ENCODE data around the gene ZBTB17. TPM values are rescaled to one million over a fixed set of nuclear protein-coding genes. Genes with fewer than 3 reads are reported as not detected.

ZBTB17 gene
- total RNA-seq, 1 experiment from 2014 or later: 32.0 TPM

GRCh38 chr1:15954316-15954715 is 21.6 kb downstream of the ZBTB17 start:
- CTCF ChIA-PET: interaction anchor here (0.6 to 1.9 kb wide), 5 partner anchors 17 to 163 kb away, joined by 3 to 16 read pairs (median 4); partner anchors contain the start of gene ZBTB17
- TF ChIP-seq ZNF671 (CRISPR knock-in tag; IDR thresholded peaks at IDR 0.05): no peak
- no peak for TF ChIP-seq ZNF121 (CRISPR knock-in tag; IDR thresholded peaks at IDR 0.05)
- no peak for TF ChIP-seq PREB (CRISPR knock-in tag; IDR thresholded peaks at IDR 0.05; ENCODE audit: borderline replicate concordance)
- TF ChIP-seq ZBTB21 (CRISPR knock-in tag; IDR thresholded peaks at IDR 0.05; ENCODE audit: borderline replicate concordance): no peak
- no peak for TF ChIP-seq ZNF281 (CRISPR knock-in tag; IDR thresholded peaks at IDR 0.05)
- no peak for TF ChIP-seq NR3C1 (CRISPR knock-in tag; conservative IDR thresholded peaks at IDR 0.05; ENCODE audit: low read depth)
- TF ChIP-seq USF1 (CRISPR knock-in tag; IDR thresholded peaks at IDR 0.05): no peak
- no peak for TF ChIP-seq E2F5 (CRISPR knock-in tag; IDR thresholded peaks at IDR 0.05)
- Mint-ChIP-seq H3K27me3 (ENCODE audit: low read depth) (no peaks in the 10 kb centered on the region), H3K9me3 (no peaks in the 10 kb centered on the region), H3K27ac (peak overlapping the region; percentile 73), H3K4me3 (no peak overlapping the region), H3K4me1 (peaks cover 70% of the 10 kb centered on the region), H3K36me3 (no peaks in the 10 kb centered on the region)
- no peak for DNase-seq (ENCODE audit: low spot score)
- POLR2A ChIA-PET: no interaction called here
- ATAC-seq: no peak

GRCh38 chr1:15953791-15954241 is 22.1 kb downstream of the ZBTB17 start:
- Mint-ChIP-seq H3K4me1 (peaks cover 72% of the 10 kb centered on the region), H3K27me3 (ENCODE audit: low read depth) (no peaks in the 10 kb centered on the region), H3K27ac (peak overlapping the region; percentile 73), H3K9me3 (no peaks in the 10 kb centered on the region), H3K36me3 (no peaks in the 10 kb centered on the region), H3K4me3 (no peak overlapping the region)
- DNase-seq (ENCODE audit: low spot score) (no peak), ATAC-seq (0 out of 2 replicates have a peak, but pooled peaks have one; percentile 3)
- CTCF ChIA-PET: interaction anchor here (0.6 to 1.9 kb wide), 8 partner anchors 10 to 162 kb away, joined by 3 to 16 read pairs (median 4); partner anchors contain the start of gene ZBTB17
- POLR2A ChIA-PET: no interaction called here
- TF ChIP-seq GRHL2 (CRISPR knock-in tag; IDR thresholded peaks at IDR 0.05; ENCODE audit: insufficient replicate concordance, severe bottlenecking) (no peak), ZBTB21 (CRISPR knock-in tag; IDR thresholded peaks at IDR 0.05; ENCODE audit: borderline replicate concordance) (no peak), CTCF (IDR thresholded peaks at IDR 0.05) (no peak), ERG (CRISPR knock-in tag; IDR thresholded peaks at IDR 0.05) (no peak), HMGA2 (CRISPR knock-in tag; IDR thresholded peaks at IDR 0.05) (no peak), ZNF532 (CRISPR knock-in tag; IDR thresholded peaks at IDR 0.05; ENCODE audit: borderline replicate concordance) (no peak), CDX4 (CRISPR knock-in tag; IDR thresholded peaks at IDR 0.05; ENCODE audit: borderline replicate concordance) (no peak), ZBTB43 (CRISPR knock-in tag; IDR thresholded peaks at IDR 0.05) (no peak), PRRX2 (CRISPR knock-in tag; IDR thresholded peaks at IDR 0.05) (no peak), MLX (CRISPR knock-in tag; IDR thresholded peaks at IDR 0.05) (no peak)

All from WTC11 (cell line).